GM12801 (cell line): ENCODE measurements around the gene ZNF775.

Source experiments
- CTCF ChIP-seq: IDR thresholded peaks from one replicate; pipeline ENCODE4 v1.5.1; 2011; ENCODE audit warnings: control low read depth; ENCODE audit not compliant: insufficient read length; ENCODE audit errors: extremely low read depth

ZNF775 gene

GRCh38 chr7:150340024-150340749 lies 38.9 kb upstream of the ZNF775 start:
- TF ChIP-seq CTCF, result no peak

GRCh38 chr7:150340875-150341262 lies 38.3 kb upstream of the ZNF775 start:
- no peak for TF ChIP-seq CTCF

GRCh38 chr7:150341263-150342120 lies 37.6 kb upstream of the ZNF775 start, which contains the start of gene RARRES2:
Gene RARRES2 (minus strand): TSS chr7:150341629. CDS start chr7:150340609, 1,020 bp downstream.
- TF ChIP-seq CTCF, result no peak

- no peak for TF ChIP-seq CTCF
Observed at GRCh38 chr7:150342121-150342408, 37.1 kb upstream of the ZNF775 start.

- no peak for TF ChIP-seq CTCF
Observed at GRCh38 chr7:150343225-150343624, 35.9 kb upstream of the ZNF775 start.

GRCh38 chr7:150344299-150344698 lies 34.8 kb upstream of the ZNF775 start:
- TF ChIP-seq CTCF, result no peak

- TF ChIP-seq CTCF, result no peak
Observed at GRCh38 chr7:150345012-150345411, 34.1 kb upstream of the ZNF775 start.
